CD4-positive, alpha-beta T cell treated with Interleukin-1 beta for 1 hour (primary cell): ENCODE results near the gene PHACTR1.

Source experiments
- DNase-seq, 2 donors: peaks; one replicate each; pipeline ENCODE4 v3.0.0-alpha.2; 2020 to 2022

The PHACTR1 gene

DNA sequence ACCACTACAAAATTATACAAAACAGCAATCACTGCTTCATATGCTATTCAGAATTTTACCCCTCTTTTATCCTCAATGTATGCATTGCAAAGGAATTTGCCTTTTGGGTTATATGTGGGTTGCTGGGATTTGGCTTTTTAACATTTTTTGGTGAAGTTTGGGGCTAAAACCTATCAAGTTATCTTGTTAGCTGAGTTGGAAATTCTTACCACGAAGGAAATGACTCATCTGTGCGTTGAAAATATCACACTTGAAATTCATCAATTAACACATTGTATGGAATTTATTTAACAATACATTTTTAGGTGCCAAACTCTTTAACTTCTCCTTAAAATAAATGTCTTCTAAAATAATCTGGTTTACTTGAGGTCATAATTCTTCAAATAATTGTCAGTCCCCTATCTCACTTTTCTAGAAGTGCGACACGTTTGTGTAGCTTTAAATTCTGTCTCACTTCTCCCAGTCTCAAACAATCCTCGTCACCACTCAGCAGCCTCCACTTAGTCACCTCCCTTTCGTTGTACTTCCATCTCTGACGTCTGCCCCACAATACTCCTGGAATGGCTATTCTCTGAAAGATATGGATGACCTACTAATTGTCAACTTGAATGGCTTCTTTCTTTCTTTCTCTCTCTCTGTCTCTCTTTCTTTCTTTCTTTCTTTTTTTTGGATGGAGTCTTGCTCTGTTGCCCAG is 88.5 kb downstream of the PHACTR1 start:
- DNase-seq = no peak

- no peak for DNase-seq
Measured at GRCh38 chr6:12806136-12806535, 89.6 kb downstream of the PHACTR1 start.

DNA sequence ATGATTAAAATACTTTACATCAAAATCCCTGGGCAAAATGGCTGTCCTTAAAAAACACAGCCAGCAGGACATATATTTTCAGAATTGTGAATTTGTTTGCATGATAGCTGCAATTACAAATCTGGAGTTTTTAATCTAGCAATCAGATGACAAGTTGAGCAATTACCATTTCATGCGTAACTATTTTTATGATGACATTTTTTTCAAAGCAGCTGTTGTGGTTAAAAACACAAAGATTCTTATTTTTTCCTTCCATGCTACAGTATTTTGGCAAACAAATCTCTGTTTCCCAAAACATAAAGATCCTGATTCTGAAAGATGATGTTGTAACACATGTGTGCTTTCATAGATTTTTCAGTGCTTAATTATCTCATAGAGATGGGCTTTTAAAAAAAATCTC is 90.2 kb downstream of the PHACTR1 start:
- no peak for DNase-seq

DNA sequence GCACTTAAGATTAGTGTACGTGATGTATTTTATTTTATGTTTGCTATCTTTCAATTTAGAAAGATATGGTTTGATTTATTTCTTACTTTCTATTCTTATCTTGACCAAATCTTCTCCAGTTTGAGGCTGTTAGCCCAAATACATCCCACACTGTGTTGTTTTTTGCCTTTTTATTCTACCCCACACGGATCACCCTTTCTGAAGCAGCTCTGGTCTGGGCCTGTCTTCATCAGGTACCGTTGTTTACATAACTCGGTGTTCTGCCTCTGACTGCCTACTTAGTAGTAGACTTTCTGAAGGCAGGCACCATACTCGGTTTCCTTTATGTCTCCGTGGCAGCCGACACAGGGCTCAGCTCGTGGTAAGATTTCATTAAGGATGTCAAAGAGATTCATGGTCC is 95.0 kb downstream of the PHACTR1 start:
- no peak for DNase-seq

GRCh38 chr6:12813321-12813720 is 96.8 kb downstream of the PHACTR1 start:
- no peak for DNase-seq

DNA sequence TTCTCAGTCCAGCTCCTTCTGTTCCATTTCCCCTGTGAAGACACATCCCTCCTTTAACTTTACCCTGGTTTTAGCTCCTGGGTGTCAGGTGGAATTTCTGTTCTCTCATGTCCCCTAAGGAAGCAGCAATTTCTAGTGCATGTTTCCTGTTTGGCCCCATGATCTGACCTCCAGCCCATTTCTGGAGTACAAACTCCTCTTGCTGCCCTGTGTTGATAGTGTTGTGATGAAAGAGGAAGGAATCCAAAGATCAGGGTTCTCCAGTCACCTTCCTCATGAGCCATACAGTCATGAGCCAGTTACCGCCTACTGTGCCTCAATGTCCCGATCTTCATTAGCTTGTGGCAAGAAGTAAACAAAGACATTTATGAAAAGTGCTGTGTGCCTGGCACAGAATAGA is 97.4 kb downstream of the PHACTR1 start:
- no peak for DNase-seq

DNA sequence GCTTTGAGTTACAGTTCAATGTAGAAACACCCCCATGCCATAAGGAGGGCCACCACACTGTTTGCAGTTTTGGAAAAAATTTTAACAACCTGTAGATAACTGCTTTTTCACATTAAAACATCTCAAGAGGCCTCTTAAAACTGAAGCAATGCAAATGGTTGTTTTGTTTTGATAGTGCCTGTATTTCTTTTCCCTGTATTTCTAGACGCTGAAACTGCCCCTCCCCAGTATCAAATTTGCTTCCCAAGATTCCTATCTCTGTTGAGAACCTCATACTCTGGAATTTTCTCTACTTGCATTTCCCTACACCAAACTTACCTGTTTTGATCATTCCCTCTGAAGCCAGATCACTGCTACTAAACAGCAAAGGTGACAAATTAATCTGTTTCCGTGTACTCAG is 98.5 kb downstream of the PHACTR1 start:
- no peak for DNase-seq

GRCh38 chr6:12815884-12816600 is 99.5 kb downstream of the PHACTR1 start:
- DNase-seq = no peak

DNA sequence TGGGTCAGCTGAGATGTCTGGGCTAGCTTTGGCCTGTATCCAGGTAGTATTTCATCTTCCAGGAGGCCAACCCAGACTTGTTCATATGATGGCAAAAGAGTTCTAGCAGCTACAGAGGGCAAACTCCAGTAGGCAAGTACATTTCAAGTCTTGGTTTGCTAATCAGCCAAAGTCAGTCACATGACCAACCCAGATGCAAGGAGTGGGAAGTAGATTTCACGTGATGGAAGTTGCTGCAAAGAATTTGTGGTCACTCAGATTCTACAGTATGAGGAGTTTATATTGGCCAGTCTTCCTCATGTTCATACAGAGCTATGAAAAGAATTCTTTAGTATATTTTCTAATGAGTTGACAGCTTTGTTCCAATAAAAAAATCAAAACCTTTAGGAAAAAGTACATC is 101.8 kb downstream of the PHACTR1 start:
- no peak for DNase-seq

DNA sequence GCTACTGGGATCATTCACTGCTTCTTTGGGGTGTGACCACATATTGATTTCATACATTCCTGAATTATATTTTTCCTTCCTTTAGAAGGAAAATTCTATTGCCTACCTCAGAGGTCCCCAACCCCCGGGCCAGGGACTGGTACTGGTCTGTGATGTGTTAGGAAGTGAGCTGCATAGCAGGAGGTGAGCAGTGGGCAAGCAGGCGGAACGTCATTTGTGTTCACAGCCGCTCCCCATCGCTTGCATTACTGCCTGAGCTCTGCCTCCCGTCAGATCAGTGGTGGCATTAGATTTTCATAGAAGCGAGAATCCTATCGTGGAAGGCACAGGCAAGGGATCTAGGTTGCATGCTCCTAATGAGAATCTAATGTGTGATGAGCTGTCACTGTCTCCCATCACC is 107.3 kb downstream of the PHACTR1 start:
- no peak for DNase-seq

GRCh38 chr6:12826584-12826983 is 110.0 kb downstream of the PHACTR1 start:
- DNase-seq = no peak

- no peak for DNase-seq
Measured at GRCh38 chr6:12827921-12828320, 111.4 kb downstream of the PHACTR1 start.

DNA sequence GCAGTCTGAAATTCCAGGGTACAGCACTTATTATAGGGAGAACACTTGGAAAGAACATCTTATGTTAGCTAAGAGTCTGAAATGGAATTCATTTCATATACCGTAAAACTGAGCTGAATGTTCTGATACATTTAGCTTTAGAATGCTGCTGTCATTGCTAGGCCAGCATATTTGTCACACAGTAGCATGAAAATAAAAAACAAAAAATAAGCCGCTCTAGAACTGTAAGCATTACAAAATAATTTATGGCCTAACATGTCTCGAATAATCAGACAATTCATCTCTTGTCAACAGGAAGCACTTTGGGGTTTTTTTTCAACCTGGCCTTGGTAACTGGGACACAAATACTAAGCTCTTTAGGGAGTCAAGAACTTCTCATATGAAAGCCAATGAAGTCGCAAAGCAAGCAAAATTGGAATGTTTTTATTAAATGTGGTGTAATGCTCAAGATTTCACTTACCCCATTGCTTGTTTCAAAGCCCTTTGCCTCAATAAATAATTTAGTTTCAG is 115.7 kb downstream of the PHACTR1 start:
- DNase-seq = no peak

DNA sequence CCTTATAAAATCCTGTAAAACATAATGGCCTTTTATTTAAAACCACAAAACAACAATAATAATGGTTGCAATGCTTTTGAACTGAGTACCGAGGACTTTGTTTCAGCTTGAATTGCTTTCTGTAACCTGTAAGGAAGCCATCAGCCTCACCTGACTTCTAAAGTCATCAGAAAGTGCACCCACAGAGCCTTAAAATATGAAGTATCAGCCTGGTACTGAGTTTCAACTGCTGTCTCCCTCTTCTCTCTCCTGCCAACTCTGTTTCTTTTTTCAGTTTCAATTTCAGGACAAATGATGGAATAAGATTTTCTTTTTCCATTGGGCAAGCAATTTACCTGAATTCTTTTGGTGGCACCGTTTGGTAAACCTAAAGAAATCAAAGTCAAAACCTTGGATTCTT is 119.4 kb downstream of the PHACTR1 start:
- no peak for DNase-seq

GRCh38 chr6:12841619-12842018 is 125.1 kb downstream of the PHACTR1 start:
- DNase-seq = no peak

DNA sequence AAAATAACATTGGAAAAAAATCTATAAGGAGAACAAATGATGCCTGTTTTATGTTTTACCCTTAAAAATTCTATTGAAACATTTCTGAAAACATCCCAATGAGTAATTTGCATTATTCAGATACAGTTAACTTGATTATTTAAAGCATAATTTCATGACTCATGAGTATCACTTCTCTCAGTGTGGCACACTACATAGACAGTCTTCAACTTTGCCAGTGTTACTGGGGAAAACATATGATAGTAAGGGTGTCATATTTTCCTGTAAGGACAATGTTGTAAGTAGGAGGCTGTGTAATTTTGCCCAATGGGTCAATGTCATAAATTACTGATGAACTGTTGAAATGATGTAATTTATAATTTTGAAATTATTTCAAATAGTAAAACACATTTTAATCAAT is 125.5 kb downstream of the PHACTR1 start:
- no peak for DNase-seq

- DNase-seq = no peak
Measured at GRCh38 chr6:12842658-12843057, 126.1 kb downstream of the PHACTR1 start.

GRCh38 chr6:12844284-12845223 is 128.0 kb downstream of the PHACTR1 start:
- no peak for DNase-seq

DNA sequence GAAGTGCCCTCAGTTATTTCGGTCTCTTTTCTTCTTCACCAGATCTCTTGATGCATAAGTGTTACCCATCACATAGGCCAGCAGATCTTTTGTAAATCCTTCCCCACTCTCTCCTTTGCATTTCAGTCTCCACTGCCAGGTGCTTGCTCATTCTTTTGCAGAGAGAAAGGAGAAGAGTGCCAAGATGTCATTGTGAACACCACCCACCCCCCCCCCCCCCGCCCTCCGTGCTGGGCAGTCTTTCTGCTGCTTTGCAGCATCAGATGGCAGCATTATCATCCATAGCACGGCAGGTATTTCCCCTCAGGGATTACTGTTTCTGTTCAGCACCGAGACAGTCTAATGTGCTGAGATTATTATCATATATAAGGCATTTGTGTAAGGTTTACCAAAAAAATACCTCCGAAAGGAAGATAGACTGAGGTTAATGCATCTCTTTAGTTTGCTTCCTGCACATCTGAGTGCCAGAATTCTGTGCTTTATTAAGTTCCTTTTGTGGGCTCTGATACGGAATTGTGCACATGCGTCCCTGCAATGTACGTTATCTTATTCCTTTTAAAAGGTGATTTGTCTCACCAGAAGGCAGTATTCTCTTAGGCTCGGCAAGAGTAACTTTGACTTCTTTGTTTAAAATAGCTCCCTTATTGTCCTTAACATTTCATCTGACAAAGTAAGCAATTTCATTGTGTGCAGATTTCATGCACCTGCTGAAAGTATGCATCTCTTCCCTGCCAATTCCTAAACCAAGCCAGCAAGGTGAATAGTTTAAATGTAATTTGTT is 128.8 kb downstream of the PHACTR1 start:
- no peak for DNase-seq

DNA sequence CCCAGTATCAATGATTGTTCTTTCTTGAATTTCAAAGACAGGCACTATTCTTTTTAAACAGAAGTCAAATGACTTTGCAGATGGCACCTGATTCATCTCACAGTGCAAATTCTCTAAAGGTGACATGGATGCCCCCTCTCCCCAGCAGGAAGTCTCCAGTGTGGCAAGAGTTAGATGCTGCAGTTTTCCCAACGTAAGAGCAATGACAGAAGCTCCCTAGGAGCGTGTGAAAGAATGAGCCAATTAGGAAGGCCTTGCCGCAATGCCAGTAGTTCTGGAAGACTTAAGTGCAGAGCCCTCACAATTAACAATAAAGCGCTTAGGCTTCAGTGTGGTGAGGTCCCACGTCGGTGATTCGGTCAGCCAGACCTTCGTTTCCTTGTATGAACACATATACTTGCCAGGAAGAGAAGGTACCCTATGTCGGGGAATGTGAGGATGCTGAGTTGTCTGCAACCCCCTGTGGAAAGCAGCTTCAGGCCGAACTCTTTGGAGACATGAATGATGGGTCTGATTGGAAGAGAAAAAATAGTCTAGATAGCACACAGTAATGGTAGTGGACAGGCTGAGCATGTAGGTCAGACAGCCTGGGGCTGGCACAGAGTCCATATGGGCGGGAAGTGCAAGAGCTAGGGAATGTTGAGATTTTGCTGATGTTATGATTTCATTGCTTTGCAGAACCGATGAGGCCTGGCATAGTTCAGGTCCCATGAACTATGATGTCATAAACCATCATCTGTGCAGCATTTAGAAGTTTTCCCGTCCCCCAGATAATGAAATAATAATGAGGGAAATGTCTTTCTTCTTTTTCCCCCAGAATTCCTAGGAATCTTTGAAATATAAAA is 132.6 kb downstream of the PHACTR1 start:
- DNase-seq = no peak

DNA sequence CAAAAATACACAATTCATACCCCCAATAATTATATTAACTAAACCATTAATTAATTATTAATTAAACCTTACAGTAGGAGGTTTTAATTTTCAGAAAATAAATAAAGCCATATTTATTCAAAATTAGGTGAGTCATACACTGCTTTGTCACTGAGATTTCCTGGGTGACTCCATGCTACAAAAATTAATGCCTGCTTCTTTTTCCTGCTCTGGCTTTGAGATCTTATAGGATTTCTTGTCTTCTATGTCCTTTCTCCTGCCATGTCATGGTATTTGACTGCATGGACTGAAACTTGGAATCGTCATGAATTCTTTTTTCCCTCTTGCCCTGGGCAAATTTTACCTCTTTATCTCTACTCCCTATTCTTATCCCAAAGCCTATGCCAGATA is 133.2 kb downstream of the PHACTR1 start:
- no peak for DNase-seq
